GM21423 (cell line): Measurements from ENCODE around the gene EFNB2.

Source experiments
- ATAC-seq: cut with Tn5 transposase; IDR thresholded peaks from one replicate; pipeline ENCODE4 v1.9.1; 2021; ENCODE audit warnings: mild to moderate bottlenecking, moderate library complexity; ENCODE audit not compliant: unreplicated experiment

The EFNB2 gene

DNA sequence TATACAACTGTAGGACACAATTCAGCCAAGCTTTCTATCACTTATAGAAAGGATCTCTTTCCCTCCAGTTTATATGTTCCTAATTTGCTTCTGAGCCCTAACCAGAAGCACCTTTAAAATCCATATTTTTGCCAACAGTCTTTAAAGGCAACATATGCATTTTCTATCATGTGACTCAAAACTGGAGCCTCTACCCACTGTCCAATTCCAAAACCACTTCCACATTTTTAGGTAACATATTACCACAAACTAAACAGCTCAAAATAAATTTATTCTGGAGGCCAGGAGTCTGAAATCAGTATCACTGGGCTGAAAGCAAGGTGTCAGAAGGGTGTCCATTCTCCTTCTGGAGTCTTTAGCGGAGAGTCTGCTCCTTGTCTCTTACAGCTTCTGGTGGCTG, 15.9 kb upstream of the EFNB2 start:
- no peak for ATAC-seq

DNA sequence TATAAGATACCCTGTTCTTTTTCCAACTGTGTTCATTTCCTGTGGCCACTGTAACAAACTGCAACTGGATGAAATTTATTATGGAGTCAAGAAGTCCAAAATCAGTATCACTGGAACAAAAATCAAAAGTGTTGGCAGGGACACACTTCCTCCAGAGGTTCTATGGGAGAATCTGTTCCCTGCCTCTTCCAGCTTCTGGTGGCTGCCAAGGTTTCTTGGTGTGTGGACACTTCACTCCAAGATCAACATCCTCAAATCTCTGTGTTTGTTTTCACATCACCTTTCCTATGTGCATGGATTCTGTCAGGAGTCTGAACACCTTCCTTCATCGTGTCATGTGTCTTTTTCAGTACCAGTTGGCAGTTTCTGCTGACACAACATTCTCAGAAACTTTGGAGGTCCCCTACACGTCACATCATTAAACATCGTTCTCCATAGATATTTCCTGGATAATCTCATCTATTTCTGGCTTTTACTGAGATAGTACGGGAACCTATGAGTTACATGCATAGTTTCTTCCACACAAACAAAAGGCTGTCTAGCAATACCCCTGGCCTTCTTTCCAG, 15.2 kb upstream of the EFNB2 start:
- no peak for ATAC-seq

DNA sequence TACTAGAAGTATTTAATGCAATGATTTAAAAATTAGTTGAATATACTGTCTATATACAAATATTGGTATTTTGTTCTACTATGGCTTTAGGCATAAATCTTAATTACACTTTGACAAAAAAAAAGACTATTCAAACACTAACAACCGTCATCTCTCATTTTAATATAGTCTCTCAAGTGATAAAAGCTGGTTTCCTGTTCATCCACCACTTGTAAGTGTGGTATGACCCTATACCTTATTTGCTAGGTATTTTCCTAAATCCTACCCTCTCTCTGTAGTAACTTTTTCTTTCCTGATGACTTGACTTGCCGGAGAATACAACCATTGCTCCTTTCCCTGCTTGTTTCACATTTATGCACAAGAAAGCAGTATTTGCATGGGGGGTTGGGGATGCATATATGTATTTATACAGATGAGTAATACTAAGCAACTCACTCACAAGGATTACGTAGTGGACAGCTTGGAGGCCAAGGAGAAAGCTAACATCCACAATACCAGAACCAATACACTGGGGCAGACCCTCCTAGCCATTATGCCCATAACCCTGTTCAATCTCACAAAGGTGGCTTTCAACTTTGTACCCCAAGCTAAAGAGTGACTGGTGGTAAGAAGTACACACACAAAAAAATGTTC, 12.7 kb upstream of the EFNB2 start:
- ATAC-seq = no peak

DNA sequence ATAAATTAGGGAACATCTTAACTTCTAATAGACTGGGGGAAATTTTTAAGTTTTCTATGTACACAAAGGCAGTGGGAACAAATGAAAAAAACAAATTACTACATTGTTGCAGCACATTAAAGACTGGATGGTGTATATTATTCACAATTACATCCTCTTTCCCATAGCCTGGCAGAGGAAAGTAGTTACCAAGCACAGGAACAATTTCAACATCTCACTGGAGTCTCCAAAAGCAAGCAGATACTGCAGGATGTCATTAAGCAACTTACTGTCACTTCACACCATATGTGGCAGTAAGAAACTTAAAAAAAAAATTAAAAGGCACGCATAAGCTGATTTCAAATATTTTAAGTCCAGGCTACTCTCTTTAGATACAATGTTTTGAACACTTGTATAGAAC, 6.4 kb upstream of the EFNB2 start:
- ATAC-seq = no peak

DNA sequence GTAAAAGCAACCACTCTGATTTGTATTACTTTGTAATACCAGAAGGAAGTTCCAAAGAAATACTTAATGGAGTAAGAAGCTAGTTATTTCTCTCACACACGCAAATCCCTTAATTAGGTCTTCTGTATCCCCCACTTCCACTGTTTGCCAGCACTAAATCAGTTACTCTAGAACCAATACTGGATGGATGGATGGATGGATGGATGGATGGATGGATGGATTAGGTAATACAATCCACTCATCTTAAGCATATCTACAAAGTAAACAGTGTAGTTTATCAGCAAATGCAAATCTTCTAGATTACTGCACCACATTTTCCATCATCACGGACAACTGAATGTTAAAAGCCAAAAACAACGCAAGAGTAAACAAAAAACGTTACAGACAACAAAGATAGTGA, 5.2 kb upstream of the EFNB2 start:
- no peak for ATAC-seq

DNA sequence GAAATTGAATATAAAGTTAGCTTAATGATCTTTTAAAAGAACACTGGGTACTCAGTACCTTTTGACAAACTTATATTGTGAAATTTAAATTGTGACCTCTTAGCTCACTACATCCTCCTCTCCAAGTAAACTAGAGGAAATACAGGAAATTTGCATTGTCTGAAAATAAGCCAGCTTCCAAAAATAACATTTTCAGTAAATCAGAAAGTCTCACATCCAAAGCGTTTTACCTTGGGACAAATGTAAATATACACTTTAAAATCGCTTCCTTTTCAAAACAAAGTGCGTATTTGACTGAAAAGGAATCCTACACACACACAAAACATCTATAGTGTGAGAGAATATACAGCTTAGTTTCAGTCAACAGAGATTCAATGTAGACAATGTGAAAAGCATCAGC, 2.1 kb upstream of the EFNB2 start:
- ATAC-seq = no peak

DNA sequence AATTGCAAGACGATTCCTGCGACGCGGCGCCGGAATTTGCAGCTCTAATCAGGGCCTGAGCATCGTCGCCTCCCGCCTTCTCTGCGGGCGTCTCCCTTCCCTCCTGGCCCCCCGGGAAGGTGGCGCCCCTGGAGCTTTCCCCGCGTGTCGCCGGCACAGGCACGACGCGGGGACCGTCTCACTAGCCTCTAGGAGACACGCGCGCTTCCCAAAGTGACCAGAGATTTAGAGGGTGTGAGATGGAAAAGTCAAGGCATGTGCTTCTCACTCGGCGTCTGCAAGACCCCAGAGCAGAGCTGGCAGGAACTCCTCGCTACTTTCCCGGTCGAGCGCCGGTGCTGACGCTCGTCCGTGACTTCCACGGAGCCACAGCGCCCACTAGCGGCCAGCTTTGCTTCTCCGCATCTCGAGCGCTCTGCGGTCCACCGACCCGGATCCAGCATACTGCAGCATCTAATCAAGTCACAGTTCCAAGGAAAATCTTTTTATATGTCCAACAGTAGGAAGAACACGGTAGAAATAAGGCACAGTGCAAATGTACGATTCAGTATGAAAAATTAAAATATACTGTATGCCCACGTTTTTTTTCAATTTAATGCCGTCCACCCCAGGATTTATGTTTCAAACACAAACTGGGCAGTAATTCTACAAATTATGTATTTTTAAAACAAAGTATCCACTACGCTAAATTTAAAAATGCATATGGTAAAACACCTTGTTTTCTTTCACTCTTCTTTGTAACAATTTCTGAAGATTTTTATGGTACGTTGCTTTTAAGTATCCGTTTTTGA, 977 bp upstream of the EFNB2 start:
- ATAC-seq = peak; percentile 34

DNA sequence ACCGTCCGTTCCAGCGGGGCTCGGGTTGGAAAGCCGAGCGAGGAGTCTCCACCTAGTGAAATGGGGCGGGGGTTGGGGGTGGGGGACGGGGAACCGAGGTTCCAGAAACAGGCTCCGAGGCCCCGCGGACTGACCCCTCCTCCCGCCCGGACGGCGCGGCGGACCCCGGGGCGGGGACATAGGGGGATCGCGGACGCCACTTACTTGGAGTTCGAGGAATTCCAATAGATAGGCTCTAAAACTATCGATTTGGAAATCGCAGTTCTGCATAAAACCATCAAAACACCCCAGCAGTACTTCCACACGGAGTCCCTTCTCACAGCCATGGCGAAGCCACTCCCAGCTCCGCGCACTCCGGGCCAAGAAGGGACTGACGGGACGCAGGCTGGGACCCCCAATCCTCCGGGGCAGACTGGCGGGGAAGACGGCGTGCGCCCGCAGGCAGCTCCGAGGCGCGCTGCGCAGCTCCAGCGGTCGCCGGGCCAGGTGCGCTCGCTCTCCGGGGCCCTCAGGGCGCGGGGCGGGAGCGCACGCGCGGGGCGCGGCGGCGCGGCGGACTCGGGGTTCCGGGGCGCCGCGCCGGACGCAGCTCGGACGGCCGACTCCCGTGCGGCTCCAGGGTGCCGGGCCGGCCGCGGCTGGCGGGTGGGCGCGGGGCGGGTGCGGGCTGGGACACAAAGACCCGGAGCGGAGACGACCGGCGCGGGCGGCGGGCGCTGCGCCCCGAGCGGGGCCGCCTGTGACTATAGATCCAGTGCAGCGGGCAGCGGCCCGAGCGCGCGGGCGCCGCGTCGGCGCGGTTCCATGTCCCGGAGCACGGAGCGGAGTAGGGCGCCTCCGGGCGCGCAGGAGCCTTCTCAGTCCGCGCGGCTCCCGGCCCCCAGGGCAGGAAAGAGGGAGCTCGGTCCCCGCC, 567 bp downstream of the EFNB2 start:
- ATAC-seq = peak; percentile 22

DNA sequence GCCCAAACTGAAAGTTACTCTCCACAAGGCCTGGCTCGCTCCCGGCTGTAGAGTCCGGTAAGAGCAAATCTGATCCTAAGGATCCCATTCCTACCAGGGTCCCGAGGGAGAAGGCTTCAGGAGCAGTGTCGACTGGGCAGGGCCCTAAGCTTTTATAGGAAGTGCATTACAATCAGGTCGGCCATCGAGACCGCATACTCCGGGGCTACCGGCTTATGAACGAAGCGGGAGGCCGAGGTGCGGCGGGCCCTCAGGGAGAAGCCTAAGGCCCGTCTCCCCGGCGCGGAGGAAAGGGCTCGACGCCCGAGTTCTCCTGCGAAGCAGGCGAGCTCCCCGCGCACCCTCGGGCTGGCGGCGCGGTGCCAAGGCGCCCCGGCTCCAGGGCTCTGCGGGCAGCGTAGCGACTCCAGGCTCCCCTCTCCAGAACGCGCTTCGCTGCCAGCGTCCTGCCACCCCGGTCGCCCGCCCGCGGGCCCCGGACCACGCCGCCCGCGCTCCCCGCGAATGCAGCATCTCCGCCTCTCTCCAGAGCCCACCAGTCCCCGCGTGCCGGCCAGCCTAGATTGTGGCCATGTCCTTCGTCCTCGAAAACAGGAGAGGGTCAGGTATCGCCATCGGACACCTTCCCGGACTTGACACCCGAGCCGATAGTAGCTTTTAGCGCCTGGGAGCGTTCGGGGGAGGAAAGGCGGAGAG, 1.4 kb downstream of the EFNB2 start:
- no peak for ATAC-seq

DNA sequence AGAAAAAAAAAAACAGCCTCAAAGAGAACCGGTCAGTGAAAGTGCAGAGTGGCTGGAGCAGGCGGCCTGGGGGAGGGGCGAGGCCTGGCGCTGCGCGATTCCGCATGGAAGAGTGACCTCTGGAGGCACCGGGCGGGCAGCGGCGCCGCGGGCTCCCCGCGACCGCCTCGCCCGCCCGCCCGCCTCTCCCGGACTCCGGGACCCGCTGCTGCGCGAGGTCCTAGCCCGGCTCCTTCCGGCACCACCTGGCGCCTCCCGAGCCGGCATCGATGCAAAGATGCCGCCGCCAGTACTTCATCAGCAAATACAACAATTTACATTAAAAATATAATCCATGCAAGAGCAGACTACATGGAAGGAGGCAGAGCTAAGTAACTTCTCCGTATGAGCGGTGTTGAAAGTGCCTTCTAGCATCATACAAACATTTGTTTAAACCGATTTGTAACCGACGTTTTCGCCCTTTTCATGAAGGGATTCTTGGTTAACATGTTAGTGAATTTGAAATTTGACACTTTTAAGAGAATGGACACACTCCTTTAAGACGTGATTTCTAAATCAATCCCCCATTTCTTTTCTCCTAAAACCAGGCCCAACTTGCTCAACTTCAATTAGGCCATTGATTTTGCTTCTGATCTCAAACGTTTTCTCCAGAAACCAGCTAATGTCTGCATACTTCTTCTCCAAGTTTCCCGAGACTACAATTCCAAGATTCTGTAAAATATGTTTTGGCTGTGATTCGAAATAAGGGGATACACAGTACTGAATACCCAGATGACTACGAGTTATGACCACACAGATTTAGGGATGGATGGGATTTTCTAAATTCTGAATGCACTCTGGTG, 2.1 kb downstream of the EFNB2 start:
- peak; percentile 12 for ATAC-seq

DNA sequence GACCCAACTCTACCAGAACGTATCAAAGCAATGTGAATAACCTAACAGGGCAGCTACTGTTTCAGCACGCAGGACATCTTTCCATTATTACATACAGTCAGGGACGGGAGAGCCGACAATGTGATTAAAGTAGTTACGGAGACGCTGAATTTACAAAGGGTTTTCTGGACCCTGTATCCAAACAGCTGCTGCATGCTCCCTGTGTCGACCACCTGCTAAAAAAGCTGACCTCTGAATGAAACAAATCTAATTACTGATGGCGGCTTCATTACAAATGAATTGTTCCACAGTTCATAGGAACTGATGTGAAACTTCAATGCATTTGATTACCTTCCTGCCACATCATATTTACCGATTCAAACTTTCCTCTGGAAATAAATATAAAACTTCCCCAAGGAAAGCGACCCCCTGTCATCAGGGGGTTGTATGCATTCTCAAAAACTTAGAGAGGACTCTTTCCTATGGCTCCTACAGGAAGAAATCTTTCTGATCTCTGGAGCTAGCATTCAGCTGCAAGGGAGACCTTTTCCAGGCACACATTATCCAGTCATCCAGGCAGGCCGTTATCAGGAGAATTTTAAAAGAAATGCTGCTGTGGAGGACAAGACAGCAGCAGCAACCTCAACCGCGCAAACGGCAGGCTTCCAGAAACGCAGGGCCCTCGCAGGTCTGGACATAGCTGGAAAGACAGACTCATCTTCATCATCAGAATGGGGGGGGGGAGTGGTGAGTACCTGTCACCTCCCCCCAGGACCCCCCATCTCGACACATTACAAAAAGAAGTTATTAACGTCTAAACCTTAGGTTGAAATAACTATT, 3.1 kb downstream of the EFNB2 start:
- no peak for ATAC-seq

DNA sequence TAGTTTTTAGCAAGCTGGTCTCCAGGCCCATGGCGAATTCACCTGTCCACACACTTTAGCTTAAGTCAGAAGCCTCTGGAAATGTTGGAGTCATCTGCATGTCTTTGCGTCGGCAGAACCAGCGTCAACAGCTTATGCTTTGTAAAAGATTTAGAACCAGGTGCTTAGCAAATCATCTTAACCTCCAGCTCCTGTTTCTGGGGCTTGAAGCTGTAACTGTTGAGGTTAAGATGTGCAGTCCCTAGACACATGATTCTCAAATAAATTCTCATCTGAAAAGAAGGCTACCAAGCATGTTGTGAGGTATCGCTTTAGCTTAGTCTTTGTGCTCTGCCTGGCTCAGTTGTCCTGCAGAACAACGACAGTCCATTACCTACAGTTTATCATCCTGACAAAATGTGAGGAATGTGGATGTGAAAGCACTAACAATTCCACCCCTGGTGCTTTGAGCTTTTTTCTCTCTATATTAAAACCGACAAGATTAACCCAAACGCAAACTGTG, 4.4 kb downstream of the EFNB2 start:
- ATAC-seq = no peak

DNA sequence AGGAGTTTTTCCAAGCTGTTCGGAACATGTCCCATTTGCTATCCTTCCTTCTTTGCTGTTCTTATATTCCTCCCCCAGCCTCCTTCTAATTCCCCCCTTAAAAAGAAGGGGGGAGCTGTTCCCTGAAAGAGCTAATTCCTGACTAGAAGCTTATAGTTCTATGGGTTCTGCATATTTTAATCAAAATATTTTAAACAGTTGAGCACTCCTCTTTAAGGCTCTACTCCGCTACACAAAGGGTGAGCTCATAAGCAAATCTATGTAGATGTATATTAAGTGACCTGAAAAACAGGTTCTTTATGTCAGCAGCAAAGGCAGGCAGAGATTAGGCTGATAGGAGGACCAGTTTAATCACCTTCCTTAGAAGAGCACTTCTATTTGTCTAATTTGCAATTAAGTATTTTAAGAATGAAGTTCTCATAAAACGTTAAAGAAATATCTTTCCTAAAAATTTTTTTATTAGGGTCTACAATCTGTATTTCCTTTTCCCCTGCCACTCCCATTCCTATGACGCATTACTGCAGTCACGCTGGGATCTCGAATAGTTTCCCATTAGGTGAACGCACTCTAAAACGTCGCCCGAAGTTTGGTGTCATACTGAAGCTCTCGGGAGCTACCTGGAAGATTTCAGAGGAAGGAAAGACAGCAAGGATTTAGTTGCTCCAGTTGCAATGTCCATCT, 5.2 kb downstream of the EFNB2 start:
- no peak for ATAC-seq

DNA sequence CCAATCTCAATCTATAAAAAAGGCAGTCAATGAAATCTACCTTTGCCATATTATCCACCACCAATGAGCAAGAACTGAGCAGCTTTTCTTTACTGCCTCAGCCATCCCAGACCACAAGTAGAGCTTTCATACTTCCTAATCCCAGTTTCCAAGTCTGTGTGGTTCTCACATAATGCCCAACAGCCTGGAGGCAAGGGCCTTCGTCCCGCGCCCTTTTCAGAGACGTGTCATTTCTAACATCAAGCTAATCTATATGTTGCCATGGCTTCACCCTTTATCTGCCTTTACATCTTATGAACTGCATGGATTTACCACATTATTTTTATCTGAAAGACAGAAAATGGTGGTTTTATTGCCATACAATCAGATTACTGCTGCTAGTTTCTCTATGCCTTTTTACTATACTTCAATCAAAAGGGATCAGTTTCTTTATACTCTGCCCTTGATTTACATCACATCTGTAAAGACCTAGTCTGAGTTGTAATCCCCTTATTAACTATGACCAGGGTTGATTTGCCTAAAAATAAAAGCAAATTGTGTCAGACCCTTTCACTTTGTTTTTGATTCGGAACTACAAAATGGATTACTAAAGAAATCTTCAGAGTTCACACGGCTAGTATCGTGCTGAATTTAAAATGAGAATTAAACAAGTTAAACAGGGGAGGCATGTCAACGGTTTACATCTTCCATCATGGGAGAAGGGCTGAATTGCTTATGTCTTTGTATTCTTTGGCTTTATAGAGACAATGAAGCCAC, 5.9 kb downstream of the EFNB2 start:
- no peak for ATAC-seq

DNA sequence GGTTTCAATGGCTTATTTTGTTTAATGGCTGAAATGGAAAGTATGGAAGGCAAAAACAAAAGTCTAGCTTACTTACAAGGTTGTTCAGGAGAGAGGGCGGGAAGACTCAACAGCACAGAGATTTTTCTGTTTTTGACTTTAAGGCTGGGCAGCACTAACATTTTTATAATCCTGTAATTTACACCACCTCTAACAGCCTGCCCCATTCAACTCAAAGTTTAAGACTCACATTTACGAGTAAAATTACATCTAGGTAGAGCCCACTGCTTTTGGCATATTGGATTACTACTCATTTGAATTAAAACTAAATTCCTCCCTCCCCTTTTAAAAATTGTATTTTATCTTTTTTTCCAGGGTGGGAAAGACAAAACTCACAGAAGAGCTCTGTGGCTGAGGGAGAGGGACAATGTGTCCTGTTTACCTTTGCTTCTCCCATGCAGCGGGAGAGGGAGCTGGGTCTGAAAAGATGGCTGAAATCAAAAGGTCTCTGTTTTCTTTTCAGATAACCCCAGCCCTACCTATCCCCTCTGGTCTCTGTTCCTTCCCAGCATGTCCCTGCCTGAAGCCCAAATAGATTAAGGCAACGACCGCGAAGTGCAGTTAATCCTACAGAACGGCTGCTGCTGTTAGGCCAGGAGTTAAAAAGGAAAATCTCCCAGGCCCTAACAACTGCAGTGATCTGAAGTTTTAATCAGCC, 6.6 kb downstream of the EFNB2 start:
- no peak for ATAC-seq

DNA sequence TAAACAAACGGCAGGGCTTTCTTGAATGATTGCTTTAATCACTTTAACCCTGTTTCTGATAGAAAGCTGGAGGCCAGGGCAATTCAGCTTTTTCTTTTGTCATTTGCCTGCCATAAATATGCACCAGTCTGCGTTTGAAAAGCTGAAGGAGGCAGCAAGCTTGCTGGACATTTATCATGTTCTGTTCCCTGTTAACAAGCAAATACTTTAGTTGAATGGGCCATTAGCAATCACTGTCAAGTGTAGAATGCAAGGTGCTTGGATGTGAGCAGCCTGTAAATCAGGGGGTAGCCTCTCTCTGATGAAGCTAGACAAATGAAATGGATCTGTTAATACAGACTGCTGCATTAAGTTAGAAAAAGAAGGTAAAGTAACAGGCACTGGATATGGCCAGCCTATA, 7.6 kb downstream of the EFNB2 start:
- ATAC-seq = no peak

DNA sequence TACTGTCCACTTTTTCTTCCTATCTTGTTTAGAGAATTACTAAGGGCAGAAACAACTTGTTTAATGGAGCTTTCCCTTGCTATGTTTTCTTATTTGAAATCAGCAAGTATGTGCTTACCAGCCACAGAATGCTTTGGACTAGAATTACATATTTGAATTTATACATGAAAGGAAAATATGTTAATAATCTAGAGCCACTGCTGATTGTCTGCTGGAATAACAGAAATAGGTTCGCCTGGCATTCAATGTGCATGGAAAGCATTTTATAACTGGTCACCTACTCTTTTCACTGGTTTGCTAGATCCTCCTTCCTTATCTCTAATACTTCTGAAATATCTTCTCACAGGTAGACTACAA, 8.0 kb downstream of the EFNB2 start:
- ATAC-seq = no peak
